Upper lobe of right lung (tissue), 1 donor: Measurements from ENCODE around the gene ETFB. TPM values are rescaled to one million over a fixed set of nuclear protein-coding genes. Genes with fewer than 3 reads are reported as not detected.

ENCODE experiments used
- ATAC-seq: fragments of 200-7000 bp; cut with Tn5 transposase; one replicate; pipeline ENCODE4 v1.9.1; 2020; ENCODE audit warnings: mild to moderate bottlenecking, moderate library complexity
- DNase-seq: peaks from one replicate; pipeline ENCODE4 v3.0.0-alpha.2; 2020
- H3K27ac ChIP-seq: fragments of 200-600 bp; one replicate; pipeline ENCODE4 v1.8.0; 2022
- H3K27me3 ChIP-seq: fragments of 200-600 bp; one replicate; pipeline ENCODE4 v1.8.0; 2022; ENCODE audit warnings: mild to moderate bottlenecking
- H3K36me3 ChIP-seq: fragments of 200-600 bp; one replicate; pipeline ENCODE4 v1.8.0; 2022
- H3K4me1 ChIP-seq: fragments of 200-600 bp; one replicate; pipeline ENCODE4 v1.8.0; 2022
- H3K4me3 ChIP-seq: fragments of 200-600 bp; one replicate; pipeline ENCODE4 v1.8.0; 2022; ENCODE audit warnings: mild to moderate bottlenecking
- H3K9me3 ChIP-seq: fragments of 200-600 bp; one replicate; pipeline ENCODE4 v1.8.0; 2022
- intact Hi-C: fragments of 100-400 bp; cut with DNase I; formaldehyde crosslinking; loops from one replicate; pipeline ENCODE4 v1.11.0; 2022
- total RNA-seq: library from RNA; stranded (reverse); fragmentation: NEBNext Ultra II Directional; extraction: Animal tissue kit (Norgen Biotek cat#: 25700); gene quantifications from one replicate; pipeline ENCODE4 v1.2.1, GENCODE V29; 2021
- TF ChIP-seq, protein P1 (sequence below): fragments of 200-600 bp; IDR thresholded peaks from one replicate; pipeline ENCODE4 v1.8.0; 2022; ENCODE audit warnings: antibody characterized with exemption
- donor health status: DM: no; HTN: yes; CAD: no; lungs with severe emphysema.

The ETFB gene
- total RNA-seq, 1 donor from 2014 or later: 54.5 TPM

DNA sequence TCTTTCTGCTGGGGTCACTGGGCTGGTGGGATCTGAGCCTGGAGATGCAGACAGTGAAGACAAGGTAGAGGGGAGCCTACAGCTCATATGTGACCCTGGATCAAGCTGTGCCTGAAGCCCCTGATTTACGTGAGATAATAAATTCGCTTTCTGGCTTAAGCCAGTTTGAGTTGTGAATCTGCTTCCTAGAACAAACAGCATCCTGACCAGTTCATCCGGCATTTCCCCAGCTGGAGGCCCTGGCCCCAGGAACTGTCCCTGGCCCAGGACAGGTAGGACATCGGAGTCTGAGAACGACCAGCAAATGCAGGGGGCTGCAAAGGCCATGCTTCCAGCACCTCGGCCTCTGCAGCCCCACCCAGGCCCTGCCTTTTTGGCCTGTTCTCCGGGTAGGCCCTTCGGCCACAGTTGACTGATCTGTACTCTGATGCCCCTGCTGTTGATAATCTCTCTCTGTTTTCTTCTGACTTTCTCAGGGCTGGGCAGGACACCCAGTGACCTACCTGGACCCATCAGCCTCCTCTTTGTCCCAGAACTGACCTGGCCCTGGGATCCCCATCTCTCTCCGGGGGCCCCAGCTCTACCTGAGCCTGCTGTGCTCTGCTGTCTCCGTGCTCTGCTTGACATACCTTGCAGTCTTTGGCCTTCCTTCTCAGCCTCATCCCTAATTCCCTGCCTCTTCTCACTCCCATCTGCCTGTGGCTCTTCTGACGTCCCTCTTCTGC lies 14.8 kb downstream of the ETFB start:
- Histone ChIP-seq H3K36me3 (peaks cover 38% of the 10 kb centered on the region), H3K9me3 (no peaks in the 10 kb centered on the region), H3K27me3 (no peaks in the 10 kb centered on the region), H3K27ac (no peak overlapping the region), H3K4me1 (no peaks in the 10 kb centered on the region), H3K4me3 (no peak overlapping the region)
- ATAC-seq (no peak), DNase-seq (no peak)
- intact Hi-C loops: no loop called here
- TF ChIP-seq, protein P1, sequence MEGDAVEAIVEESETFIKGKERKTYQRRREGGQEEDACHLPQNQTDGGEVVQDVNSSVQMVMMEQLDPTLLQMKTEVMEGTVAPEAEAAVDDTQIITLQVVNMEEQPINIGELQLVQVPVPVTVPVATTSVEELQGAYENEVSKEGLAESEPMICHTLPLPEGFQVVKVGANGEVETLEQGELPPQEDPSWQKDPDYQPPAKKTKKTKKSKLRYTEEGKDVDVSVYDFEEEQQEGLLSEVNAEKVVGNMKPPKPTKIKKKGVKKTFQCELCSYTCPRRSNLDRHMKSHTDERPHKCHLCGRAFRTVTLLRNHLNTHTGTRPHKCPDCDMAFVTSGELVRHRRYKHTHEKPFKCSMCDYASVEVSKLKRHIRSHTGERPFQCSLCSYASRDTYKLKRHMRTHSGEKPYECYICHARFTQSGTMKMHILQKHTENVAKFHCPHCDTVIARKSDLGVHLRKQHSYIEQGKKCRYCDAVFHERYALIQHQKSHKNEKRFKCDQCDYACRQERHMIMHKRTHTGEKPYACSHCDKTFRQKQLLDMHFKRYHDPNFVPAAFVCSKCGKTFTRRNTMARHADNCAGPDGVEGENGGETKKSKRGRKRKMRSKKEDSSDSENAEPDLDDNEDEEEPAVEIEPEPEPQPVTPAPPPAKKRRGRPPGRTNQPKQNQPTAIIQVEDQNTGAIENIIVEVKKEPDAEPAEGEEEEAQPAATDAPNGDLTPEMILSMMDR: no peak

DNA sequence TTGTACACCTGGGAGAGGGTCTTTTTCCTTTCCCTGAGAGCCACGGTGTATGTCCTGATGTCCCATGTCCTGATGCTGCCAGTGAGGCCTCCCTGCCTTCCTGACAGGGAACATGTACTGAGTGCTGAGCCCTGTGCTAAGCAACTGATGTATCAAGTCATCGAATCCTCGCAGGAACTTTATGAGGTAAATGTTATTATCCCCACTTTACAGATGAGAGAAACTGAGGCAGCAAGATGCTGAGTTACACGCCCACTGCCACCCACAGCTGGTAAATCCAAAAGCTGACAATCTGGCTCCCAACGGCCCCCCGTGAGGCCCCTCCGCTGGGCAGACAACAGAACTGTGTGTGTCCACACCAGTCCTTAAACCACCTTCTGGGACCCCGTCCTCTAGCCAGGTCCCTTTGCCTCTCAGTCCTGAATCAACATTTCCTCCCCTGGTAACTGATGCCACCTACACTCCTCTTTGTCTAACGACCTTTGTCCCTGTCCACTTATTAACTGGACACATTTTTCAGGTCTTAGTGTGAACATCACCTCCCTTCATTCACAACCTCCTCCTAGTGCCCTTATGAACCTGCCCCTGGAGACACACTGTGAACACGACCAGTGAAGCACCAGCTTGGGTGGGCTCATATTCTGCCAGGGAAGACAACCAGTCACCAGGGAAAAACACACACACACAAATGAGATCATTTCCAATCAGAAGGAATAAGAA lies 18.8 kb downstream of the ETFB start:
- H3K9me3 ChIP-seq: no peaks in the 10 kb centered on the region
- intact Hi-C loops: no loop called here
- TF ChIP-seq, protein P1: no peak
- H3K27ac ChIP-seq: no peak overlapping the region
- no peak for DNase-seq
- no peak for ATAC-seq
- no peak overlapping the region for H3K4me3 ChIP-seq
- peaks cover 41% of the 10 kb centered on the region for H3K36me3 ChIP-seq
- no peaks in the 10 kb centered on the region for H3K4me1 ChIP-seq
- H3K27me3 ChIP-seq: no peaks in the 10 kb centered on the region

DNA sequence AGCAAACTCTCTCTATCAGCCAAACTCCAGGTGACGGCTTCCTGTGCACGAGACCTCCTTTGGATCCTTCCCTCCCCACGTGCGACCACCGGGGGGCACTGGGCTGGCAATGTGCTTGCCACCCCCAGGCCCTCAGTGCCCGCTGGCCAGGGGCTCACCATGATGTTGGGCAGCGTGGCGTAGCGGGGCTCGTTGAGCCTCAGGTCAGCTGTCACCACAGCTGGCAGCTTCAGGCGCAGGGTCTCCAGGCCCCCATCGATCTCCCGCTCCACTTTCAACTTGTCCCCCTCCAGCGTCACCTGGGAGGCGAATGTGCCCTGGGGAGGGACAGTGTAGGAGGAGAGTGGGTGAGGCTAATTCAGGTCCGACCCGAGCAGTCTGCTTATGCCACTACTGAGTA lies 19.4 kb downstream of the ETFB start:
- intact Hi-C loops: no loop called here
- Histone ChIP-seq H3K27me3 (no peaks in the 10 kb centered on the region), H3K4me1 (no peaks in the 10 kb centered on the region), H3K36me3 (peaks cover 35% of the 10 kb centered on the region), H3K4me3 (no peak overlapping the region), H3K27ac (no peak overlapping the region), H3K9me3 (no peaks in the 10 kb centered on the region)
- TF ChIP-seq, protein P1: no peak
- DNase-seq (no peak), ATAC-seq (no peak)

DNA sequence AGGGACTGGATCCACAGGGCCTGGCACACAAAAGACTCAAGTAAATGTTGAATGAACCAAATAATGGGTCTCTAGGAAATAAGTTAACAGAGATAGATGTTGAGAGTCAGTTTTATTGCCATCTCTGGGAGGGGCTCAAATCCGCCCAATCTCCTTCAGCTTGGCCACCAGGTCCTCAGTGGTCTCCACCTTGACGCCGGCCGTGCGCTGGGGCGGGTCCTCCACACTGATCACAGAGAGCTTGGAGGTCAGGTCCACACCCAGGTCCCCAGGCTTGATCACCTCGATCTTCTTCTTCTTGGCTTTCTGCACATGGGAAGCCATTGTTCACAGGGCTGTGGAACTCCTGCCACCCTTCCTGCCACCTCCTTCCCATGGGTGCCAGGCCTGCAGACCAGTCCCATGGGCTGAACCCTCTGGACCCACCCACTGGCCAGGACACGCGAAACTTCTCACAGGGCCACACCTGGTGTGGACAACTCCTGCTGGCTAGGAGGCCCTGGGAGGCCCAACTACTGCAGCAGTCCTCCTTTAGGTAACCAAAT lies 21.0 kb downstream of the ETFB start:
- H3K4me1 ChIP-seq: no peaks in the 10 kb centered on the region
- TF ChIP-seq, protein P1: no peak
- no peak for ATAC-seq
- DNase-seq: no peak
- peaks cover 21% of the 10 kb centered on the region for H3K36me3 ChIP-seq
- intact Hi-C loops: no loop called here
- no peaks in the 10 kb centered on the region for H3K9me3 ChIP-seq
- H3K27me3 ChIP-seq: no peaks in the 10 kb centered on the region
- H3K27ac ChIP-seq: no peak overlapping the region
- H3K4me3 ChIP-seq: no peak overlapping the region

DNA sequence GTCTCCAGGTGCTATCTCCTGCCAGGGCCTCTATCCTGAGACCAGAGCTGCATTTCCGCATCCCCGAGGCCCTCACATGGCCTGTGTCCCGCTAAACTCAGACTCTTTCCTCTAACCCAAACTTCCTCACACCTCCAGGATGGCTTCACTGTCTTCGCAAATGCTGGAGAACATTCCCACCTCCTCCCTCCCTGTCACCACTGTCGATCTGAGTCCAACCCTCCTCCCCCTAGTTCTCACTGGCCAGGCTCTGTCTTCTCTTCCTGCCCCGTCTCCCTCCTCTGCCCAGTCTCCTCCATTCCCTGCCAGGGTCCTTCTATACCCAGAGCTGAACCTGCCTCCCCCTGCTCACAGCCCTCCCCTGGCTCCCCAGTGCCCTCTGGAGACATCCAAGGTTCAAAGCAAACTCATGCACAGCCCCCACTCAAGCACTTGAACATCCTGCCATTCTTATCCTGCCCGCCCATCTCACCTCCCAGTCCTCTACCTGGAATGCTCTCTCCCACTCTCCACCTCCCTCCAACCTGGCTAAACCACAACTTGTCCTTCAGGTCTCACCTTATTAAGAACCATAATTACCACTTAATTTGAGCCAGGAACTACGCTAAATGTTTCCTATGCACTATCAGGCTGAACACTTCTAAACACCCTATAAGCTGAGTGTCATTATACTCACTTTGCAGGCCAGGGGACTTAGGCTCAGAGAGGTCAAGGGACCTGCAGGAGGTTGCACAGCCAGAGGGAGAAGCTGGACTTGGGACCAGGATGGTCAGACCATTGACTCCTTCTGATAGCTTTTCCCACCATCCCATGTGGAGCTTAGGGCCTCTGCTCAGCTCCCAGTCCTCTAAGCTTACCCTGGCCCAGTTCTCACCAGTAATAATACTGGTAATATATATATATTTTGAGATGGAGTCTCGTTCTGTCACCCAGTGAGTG lies 23.3 kb downstream of the ETFB start:
- ATAC-seq: no peak
- Histone ChIP-seq H3K4me3 (no peak overlapping the region), H3K36me3 (peaks cover 5% of the 10 kb centered on the region), H3K27me3 (no peaks in the 10 kb centered on the region), H3K4me1 (peaks cover 11% of the 10 kb centered on the region), H3K27ac (no peak overlapping the region), H3K9me3 (no peaks in the 10 kb centered on the region)
- TF ChIP-seq, protein P1: no peak
- DNase-seq: no peak
- intact Hi-C loops: no loop called here
